GM23338 (cell line): ENCODE measurements around the gene KCNN3. TPM values are rescaled to one million over a fixed set of nuclear protein-coding genes. Genes with fewer than 3 reads are reported as not detected.

Experiments
- ATAC-seq: fragments of 200-7000 bp; cut with Tn5 transposase; 3 replicates; pipeline ENCODE4 v1.9.1; 2020
- DNase-seq: peaks from one replicate; pipeline ENCODE4 v3.0.0-alpha.2; 2015; ENCODE audit warnings: low spot score
- H2AFZ ChIP-seq: fragments of 200-600 bp; sonication (generic); 2 replicates; pipeline ENCODE4 v1.8.0; 2016; ENCODE audit warnings: antibody characterized with exemption, mild to moderate bottlenecking, moderate library complexity
- H3F3A ChIP-seq: fragments of 200-600 bp; sonication (generic); replicated peaks from 2 replicates; pipeline ENCODE4 v1.8.0; 2017; ENCODE audit warnings: antibody characterized with exemption, mixed run types, low read depth
- H3K27ac ChIP-seq: fragments of 200-600 bp; sonication (generic); 2 replicates; pipeline ENCODE4 v1.6.1; 2016; ENCODE audit warnings: low read depth
- H3K27me3 ChIP-seq: fragments of 200-600 bp; sonication (generic); 2 replicates; pipeline ENCODE4 v1.8.0; 2016; ENCODE audit warnings: mild to moderate bottlenecking, mixed run types, moderate library complexity; ENCODE audit not compliant: insufficient read depth
- H3K36me3 ChIP-seq: fragments of 200-600 bp; sonication (generic); 2 replicates; pipeline ENCODE4 v1.8.0; 2016; ENCODE audit warnings: mild to moderate bottlenecking; ENCODE audit not compliant: insufficient read depth
- H3K4me1 ChIP-seq: fragments of 200-600 bp; sonication (generic); 2 replicates; pipeline ENCODE4 v1.8.0; 2016; ENCODE audit warnings: mild to moderate bottlenecking, moderate library complexity; ENCODE audit not compliant: insufficient read depth
- H3K4me2 ChIP-seq: fragments of 200-600 bp; sonication (generic); 2 replicates; pipeline ENCODE4 v1.7.1; 2017; ENCODE audit warnings: mixed run types
- H3K4me3 ChIP-seq: fragments of 200-600 bp; sonication (generic); 2 replicates; pipeline ENCODE4 v1.6.1; 2016; ENCODE audit warnings: mixed run types
- H3K79me2 ChIP-seq: fragments of 200-600 bp; sonication (generic); replicated peaks from 2 replicates; pipeline ENCODE4 v1.8.0; 2017; ENCODE audit warnings: mild to moderate bottlenecking; ENCODE audit not compliant: insufficient read depth
- H3K9me2 ChIP-seq: fragments of 200-600 bp; sonication (generic); 2 replicates; pipeline ENCODE4 v1.8.0; 2017; ENCODE audit not compliant: insufficient read depth
- H4K20me1 ChIP-seq: fragments of 200-600 bp; sonication (generic); replicated peaks from 2 replicates; pipeline ENCODE4 v1.8.0; 2017; ENCODE audit warnings: mild to moderate bottlenecking; ENCODE audit not compliant: insufficient read depth
- H3K27ac Mint-ChIP-seq: 2 replicates; pipeline ENCODE4 v1.8.0; 2020; ENCODE audit warnings: inconsistent platforms, mild to moderate bottlenecking, moderate library complexity, mixed read lengths
- H3K27me3 Mint-ChIP-seq: 3 replicates; pipeline ENCODE4 v1.8.0; 2022; ENCODE audit warnings: low read depth, mild to moderate bottlenecking, moderate library complexity, mixed read lengths, inconsistent platforms; ENCODE audit not compliant: insufficient read depth, poor library complexity
- H3K36me3 Mint-ChIP-seq: 3 replicates; pipeline ENCODE4 v1.8.0; 2021; ENCODE audit warnings: low read depth, mild to moderate bottlenecking, inconsistent platforms, moderate library complexity, mixed read lengths
- H3K4me1 Mint-ChIP-seq: 3 replicates; pipeline ENCODE4 v1.8.0; 2020; ENCODE audit warnings: mild to moderate bottlenecking, inconsistent platforms, mixed read lengths
- H3K4me3 Mint-ChIP-seq: 3 replicates; pipeline ENCODE4 v1.8.0; 2021; ENCODE audit warnings: moderate library complexity, mild to moderate bottlenecking, inconsistent platforms, mixed read lengths
- H3K9me3 Mint-ChIP-seq: 3 replicates; pipeline ENCODE4 v1.8.0; 2020; ENCODE audit warnings: moderate library complexity, mild to moderate bottlenecking, inconsistent platforms, mixed read lengths
- CREB1 ChIP-seq: fragments of 250-450 bp; sonication (Bioruptor Pico); IDR thresholded peaks from 2 replicates; pipeline ENCODE4 v1.5.0; 2020; ENCODE audit warnings: low read depth, mild to moderate bottlenecking, moderate library complexity
- EZH2 ChIP-seq: fragments of 200-600 bp; sonication (generic); IDR thresholded peaks from one replicate; pipeline ENCODE4 v1.8.0; 2017; ENCODE audit warnings: antibody characterized with exemption, mild to moderate bottlenecking, low read depth; ENCODE audit not compliant: unreplicated experiment
- EZH2phosphoT487 ChIP-seq: fragments of 200-600 bp; sonication (generic); IDR thresholded peaks from one replicate; pipeline ENCODE4 v1.8.1; 2018; ENCODE audit warnings: antibody characterized with exemption; ENCODE audit not compliant: unreplicated experiment
- JUNB ChIP-seq: IDR thresholded peaks from one replicate; pipeline ENCODE4 v1.6.1; 2016; ENCODE audit warnings: antibody characterized with exemption; ENCODE audit not compliant: unreplicated experiment
- NANOG ChIP-seq: IDR thresholded peaks from 2 replicates; pipeline ENCODE4 v1.6.1; 2016; ENCODE audit warnings: antibody characterized with exemption, borderline replicate concordance
- POLR2AphosphoS5 ChIP-seq: IDR thresholded peaks from 2 replicates; pipeline ENCODE4 v1.6.1; 2016; ENCODE audit warnings: antibody characterized with exemption, low read depth
- REST ChIP-seq: IDR thresholded peaks from one replicate; pipeline ENCODE4 v1.6.1; 2018; ENCODE audit warnings: antibody characterized with exemption; ENCODE audit not compliant: unreplicated experiment
- STAT1 ChIP-seq: IDR thresholded peaks from one replicate; pipeline ENCODE4 v1.6.1; 2016; ENCODE audit warnings: antibody characterized with exemption; ENCODE audit not compliant: unreplicated experiment
- ZNF114 ChIP-seq: fragments of 250-450 bp; sonication (Bioruptor Pico); IDR thresholded peaks from 2 replicates; pipeline ENCODE4 v1.5.0; 2020; ENCODE audit warnings: mild to moderate bottlenecking, moderate library complexity
- ZNF331 ChIP-seq: fragments of 250-450 bp; sonication (Bioruptor Pico); IDR thresholded peaks from 2 replicates; pipeline ENCODE4 v1.5.0; 2020; ENCODE audit warnings: low read depth, mild to moderate bottlenecking, moderate library complexity
- polyA plus RNA-seq: library from polyadenylated mRNA; unstranded; fragments of >200 nt; fragmentation: Nextera tagmentation; extraction: Ambion mirVana; gene quantifications from 2 replicates; pipeline ENCODE4 v1.2.1, GENCODE V29; 2016
- total RNA-seq: library from RNA; depleted of rRNA; stranded (reverse); fragments of >200 nt; shearing (Covaris generic); gene quantifications from 2 replicates; pipeline ENCODE4 v1.2.3, GENCODE V29; 2014
- TF ChIP-seq, protein P1 (sequence below), 2 experiments: fragments of 200-600 bp in 1 of 2; sonication (generic) in 1 of 2; conservative IDR thresholded peaks; 2 replicates each; pipeline versions ENCODE4 v1.5.1 to v1.6.1; 2016 to 2017; ENCODE audit warnings: antibody characterized with exemption in 2 of 2, low read depth in 2 of 2, mild to moderate bottlenecking in 2 of 2, moderate library complexity in 1 of 2
- TF ChIP-seq, protein P2 (sequence below): IDR thresholded peaks from 2 replicates; pipeline ENCODE4 v1.6.1; 2016; ENCODE audit warnings: antibody characterized with exemption
- TF ChIP-seq, protein P3 (sequence below): fragments of 250-450 bp; sonication (Bioruptor Pico); IDR thresholded peaks from 2 replicates; pipeline ENCODE4 v1.5.0; 2020; ENCODE audit warnings: mild to moderate bottlenecking, moderate library complexity

The KCNN3 gene
- total and polyA plus RNA-seq, 2 experiments from 2014 or later = 1.9 to 3.0 TPM

- Histone ChIP-seq H3K4me3 (no peak overlapping the region), H3K27ac (no peak overlapping the region), H2AFZ (no peak overlapping the region), H3K4me1 (peaks cover 4% of the 10 kb centered on the region; the same call in 1 of the 2 replicates), H3K27me3 (no peaks in the 10 kb centered on the region), H4K20me1 (no peaks in the 10 kb centered on the region), H3K4me2 (no peak overlapping the region), H3K9me2 (no peaks in the 10 kb centered on the region), H3K79me2 (no peaks in the 10 kb centered on the region), H3K36me3 (no peaks in the 10 kb centered on the region), H3F3A (no peaks in the 10 kb centered on the region)
- no peaks in the 10 kb centered on the region for H3K9me3 Mint-ChIP-seq
- DNase-seq = no peak
- H3K4me3 Mint-ChIP-seq = no peak overlapping the region
- H3K4me1 Mint-ChIP-seq = no peaks in the 10 kb centered on the region; the same call in none of the 3 replicates
- H3K27me3 Mint-ChIP-seq = no peaks in the 10 kb centered on the region
- no peaks in the 10 kb centered on the region for H3K36me3 Mint-ChIP-seq
- no peak for ATAC-seq
- no peak overlapping the region for H3K27ac Mint-ChIP-seq
- no peak for TF ChIP-seq REST
- TF ChIP-seq ZNF331 (CRISPR knock-in tag) = no peak
- TF ChIP-seq POLR2AphosphoS5 = no peak
- TF ChIP-seq, protein P1, sequence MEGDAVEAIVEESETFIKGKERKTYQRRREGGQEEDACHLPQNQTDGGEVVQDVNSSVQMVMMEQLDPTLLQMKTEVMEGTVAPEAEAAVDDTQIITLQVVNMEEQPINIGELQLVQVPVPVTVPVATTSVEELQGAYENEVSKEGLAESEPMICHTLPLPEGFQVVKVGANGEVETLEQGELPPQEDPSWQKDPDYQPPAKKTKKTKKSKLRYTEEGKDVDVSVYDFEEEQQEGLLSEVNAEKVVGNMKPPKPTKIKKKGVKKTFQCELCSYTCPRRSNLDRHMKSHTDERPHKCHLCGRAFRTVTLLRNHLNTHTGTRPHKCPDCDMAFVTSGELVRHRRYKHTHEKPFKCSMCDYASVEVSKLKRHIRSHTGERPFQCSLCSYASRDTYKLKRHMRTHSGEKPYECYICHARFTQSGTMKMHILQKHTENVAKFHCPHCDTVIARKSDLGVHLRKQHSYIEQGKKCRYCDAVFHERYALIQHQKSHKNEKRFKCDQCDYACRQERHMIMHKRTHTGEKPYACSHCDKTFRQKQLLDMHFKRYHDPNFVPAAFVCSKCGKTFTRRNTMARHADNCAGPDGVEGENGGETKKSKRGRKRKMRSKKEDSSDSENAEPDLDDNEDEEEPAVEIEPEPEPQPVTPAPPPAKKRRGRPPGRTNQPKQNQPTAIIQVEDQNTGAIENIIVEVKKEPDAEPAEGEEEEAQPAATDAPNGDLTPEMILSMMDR (conservative IDR thresholded peaks at IDR 0.05; ENCODE audit: low read depth in 2 of 2) = no peak
- TF ChIP-seq EZH2 = no peak
- no peak for TF ChIP-seq NANOG
- no peak for TF ChIP-seq JUNB
- TF ChIP-seq EZH2phosphoT487 = no peak
- TF ChIP-seq, protein P2, sequence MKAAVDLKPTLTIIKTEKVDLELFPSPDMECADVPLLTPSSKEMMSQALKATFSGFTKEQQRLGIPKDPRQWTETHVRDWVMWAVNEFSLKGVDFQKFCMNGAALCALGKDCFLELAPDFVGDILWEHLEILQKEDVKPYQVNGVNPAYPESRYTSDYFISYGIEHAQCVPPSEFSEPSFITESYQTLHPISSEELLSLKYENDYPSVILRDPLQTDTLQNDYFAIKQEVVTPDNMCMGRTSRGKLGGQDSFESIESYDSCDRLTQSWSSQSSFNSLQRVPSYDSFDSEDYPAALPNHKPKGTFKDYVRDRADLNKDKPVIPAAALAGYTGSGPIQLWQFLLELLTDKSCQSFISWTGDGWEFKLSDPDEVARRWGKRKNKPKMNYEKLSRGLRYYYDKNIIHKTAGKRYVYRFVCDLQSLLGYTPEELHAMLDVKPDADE = no peak
- no peak for TF ChIP-seq STAT1
- TF ChIP-seq, protein P3, sequence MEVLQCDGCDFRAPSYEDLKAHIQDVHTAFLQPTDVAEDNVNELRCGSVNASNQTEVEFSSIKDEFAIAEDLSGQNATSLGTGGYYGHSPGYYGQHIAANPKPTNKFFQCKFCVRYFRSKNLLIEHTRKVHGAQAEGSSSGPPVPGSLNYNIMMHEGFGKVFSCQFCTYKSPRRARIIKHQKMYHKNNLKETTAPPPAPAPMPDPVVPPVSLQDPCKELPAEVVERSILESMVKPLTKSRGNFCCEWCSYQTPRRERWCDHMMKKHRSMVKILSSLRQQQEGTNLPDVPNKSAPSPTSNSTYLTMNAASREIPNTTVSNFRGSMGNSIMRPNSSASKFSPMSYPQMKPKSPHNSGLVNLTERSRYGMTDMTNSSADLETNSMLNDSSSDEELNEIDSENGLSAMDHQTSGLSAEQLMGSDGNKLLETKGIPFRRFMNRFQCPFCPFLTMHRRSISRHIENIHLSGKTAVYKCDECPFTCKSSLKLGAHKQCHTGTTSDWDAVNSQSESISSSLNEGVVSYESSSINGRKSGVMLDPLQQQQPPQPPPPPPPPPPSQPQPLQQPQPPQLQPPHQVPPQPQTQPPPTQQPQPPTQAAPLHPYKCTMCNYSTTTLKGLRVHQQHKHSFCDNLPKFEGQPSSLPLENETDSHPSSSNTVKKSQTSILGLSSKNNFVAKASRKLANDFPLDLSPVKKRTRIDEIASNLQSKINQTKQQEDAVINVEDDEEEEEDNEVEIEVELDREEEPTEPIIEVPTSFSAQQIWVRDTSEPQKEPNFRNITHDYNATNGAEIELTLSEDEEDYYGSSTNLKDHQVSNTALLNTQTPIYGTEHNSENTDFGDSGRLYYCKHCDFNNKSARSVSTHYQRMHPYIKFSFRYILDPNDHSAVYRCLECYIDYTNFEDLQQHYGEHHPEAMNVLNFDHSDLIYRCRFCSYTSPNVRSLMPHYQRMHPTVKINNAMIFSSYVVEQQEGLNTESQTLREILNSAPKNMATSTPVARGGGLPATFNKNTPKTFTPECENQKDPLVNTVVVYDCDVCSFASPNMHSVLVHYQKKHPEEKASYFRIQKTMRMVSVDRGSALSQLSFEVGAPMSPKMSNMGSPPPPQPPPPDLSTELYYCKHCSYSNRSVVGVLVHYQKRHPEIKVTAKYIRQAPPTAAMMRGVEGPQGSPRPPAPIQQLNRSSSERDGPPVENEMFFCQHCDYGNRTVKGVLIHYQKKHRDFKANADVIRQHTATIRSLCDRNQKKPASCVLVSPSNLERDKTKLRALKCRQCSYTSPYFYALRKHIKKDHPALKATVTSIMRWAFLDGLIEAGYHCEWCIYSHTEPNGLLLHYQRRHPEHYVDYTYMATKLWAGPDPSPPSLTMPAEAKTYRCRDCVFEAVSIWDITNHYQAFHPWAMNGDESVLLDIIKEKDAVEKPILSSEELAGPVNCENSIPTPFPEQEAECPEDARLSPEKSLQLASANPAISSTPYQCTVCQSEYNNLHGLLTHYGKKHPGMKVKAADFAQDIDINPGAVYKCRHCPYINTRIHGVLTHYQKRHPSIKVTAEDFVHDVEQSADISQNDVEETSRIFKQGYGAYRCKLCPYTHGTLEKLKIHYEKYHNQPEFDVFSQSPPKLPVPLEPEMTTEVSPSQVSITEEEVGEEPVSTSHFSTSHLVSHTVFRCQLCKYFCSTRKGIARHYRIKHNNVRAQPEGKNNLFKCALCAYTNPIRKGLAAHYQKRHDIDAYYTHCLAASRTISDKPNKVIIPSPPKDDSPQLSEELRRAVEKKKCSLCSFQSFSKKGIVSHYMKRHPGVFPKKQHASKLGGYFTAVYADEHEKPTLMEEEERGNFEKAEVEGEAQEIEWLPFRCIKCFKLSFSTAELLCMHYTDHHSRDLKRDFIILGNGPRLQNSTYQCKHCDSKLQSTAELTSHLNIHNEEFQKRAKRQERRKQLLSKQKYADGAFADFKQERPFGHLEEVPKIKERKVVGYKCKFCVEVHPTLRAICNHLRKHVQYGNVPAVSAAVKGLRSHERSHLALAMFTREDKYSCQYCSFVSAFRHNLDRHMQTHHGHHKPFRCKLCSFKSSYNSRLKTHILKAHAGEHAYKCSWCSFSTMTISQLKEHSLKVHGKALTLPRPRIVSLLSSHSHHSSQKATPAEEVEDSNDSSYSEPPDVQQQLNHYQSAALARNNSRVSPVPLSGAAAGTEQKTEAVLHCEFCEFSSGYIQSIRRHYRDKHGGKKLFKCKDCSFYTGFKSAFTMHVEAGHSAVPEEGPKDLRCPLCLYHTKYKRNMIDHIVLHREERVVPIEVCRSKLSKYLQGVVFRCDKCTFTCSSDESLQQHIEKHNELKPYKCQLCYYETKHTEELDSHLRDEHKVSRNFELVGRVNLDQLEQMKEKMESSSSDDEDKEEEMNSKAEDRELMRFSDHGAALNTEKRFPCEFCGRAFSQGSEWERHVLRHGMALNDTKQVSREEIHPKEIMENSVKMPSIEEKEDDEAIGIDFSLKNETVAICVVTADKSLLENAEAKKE = no peak
- no peak for TF ChIP-seq ZNF114 (CRISPR knock-in tag)
- no peak for TF ChIP-seq CREB1 (CRISPR knock-in tag)
These were observed 149.5 kb downstream of the KCNN3 start for GRCh38 chr1:154720328-154721297.
